Neural cell (in vitro differentiated cells): ENCODE results near the gene YTHDC2. TPM values are rescaled to one million over a fixed set of nuclear protein-coding genes. Genes with fewer than 3 reads are reported as not detected.

Source experiments
- H2AFZ ChIP-seq: fragments of 200-600, 300-800 bp; sonication (generic), shearing (Covaris generic); 2 replicates; pipeline ENCODE4 v1.6.0; 2014; ENCODE audit warnings: low read depth, mild to moderate bottlenecking, antibody characterized with exemption, low read length, moderate library complexity
- H3F3A ChIP-seq: fragments of 200-600 bp; shearing (Covaris generic); 2 replicates; pipeline ENCODE4 v1.6.1; 2016; ENCODE audit warnings: mild to moderate bottlenecking, moderate library complexity, mixed read lengths, antibody characterized with exemption, low read length; ENCODE audit not compliant: insufficient read depth, poor library complexity, severe bottlenecking
- H3K27ac ChIP-seq: fragments of 200-600, 300-800 bp; sonication (generic), shearing (Covaris generic); 2 replicates; pipeline ENCODE4 v1.5.1; 2014; ENCODE audit warnings: mild to moderate bottlenecking, low read length, moderate library complexity
- H3K27me3 ChIP-seq: fragments of 300-800, 200-600 bp; sonication (generic), shearing (Covaris generic); 2 replicates; pipeline ENCODE4 v1.6.0; 2014; ENCODE audit warnings: mild to moderate bottlenecking, low read depth, low read length, moderate library complexity; ENCODE audit not compliant: insufficient read depth
- H3K36me3 ChIP-seq: fragments of 300-800, 200-600 bp; sonication (generic), shearing (Covaris generic); 2 replicates; pipeline ENCODE4 v1.5.1; 2014; ENCODE audit warnings: mild to moderate bottlenecking, antibody characterized with exemption, low read length, moderate library complexity; ENCODE audit not compliant: insufficient read depth
- H3K4me2 ChIP-seq: fragments of 300-800, 200-600 bp; sonication (generic), shearing (Covaris generic); 2 replicates; pipeline ENCODE4 v1.6.0; 2014; ENCODE audit warnings: mild to moderate bottlenecking, low read length
- H3K4me3 ChIP-seq: fragments of 300-800, 200-600 bp; sonication (generic), shearing (Covaris generic); 2 replicates; pipeline ENCODE4 v1.5.1; 2014; ENCODE audit warnings: mild to moderate bottlenecking, low read length, moderate library complexity
- H3K79me2 ChIP-seq: fragments of 200-600 bp; shearing (Covaris generic); replicated peaks from 2 replicates; pipeline ENCODE4 v1.6.0; 2014; ENCODE audit warnings: mild to moderate bottlenecking, low read length, moderate library complexity; ENCODE audit not compliant: insufficient read depth
- H3K9ac ChIP-seq: fragments of 300-800, 200-600 bp; sonication (generic), shearing (Covaris generic); 2 replicates; pipeline ENCODE4 v1.6.1; 2016; ENCODE audit warnings: mild to moderate bottlenecking, low read length, mixed read lengths
- H3K9me2 ChIP-seq: fragments of 200-600 bp; shearing (Covaris generic); 2 replicates; pipeline ENCODE4 v1.6.1; 2016; ENCODE audit warnings: mild to moderate bottlenecking, low read length, mixed read lengths; ENCODE audit not compliant: insufficient read depth
- H3K9me3 ChIP-seq: fragments of 200-600, 300-800 bp; sonication (generic), shearing (Covaris generic); 2 replicates; pipeline ENCODE4 v1.6.1; 2016; ENCODE audit warnings: mild to moderate bottlenecking, mixed run types, low read length, moderate library complexity, mixed read lengths
- H4K20me1 ChIP-seq: fragments of 200-600 bp; shearing (Covaris generic); 2 replicates; pipeline ENCODE4 v1.6.1; 2016; ENCODE audit warnings: mild to moderate bottlenecking, mixed run types; ENCODE audit not compliant: insufficient read depth
- EP300 ChIP-seq: fragments of 450-650 bp; conservative IDR thresholded peaks from 2 replicates; pipeline ENCODE4 v1.6.1; 2014; ENCODE audit warnings: antibody characterized with exemption, mild to moderate bottlenecking, moderate library complexity; ENCODE audit not compliant: poor library complexity, severe bottlenecking
- EZH2 ChIP-seq: fragments of 200-600, 300-800 bp; shearing (Covaris generic), sonication (generic); IDR thresholded peaks from 2 replicates; pipeline ENCODE4 v1.6.1; 2014; ENCODE audit warnings: antibody characterized with exemption, low read length, borderline replicate concordance, mild to moderate bottlenecking; ENCODE audit not compliant: insufficient read depth, poor library complexity, severe bottlenecking
- MXI1 ChIP-seq: fragments of 450-650 bp; conservative IDR thresholded peaks from 2 replicates; pipeline ENCODE4 v1.6.1; 2014; ENCODE audit warnings: antibody characterized with exemption, mild to moderate bottlenecking; ENCODE audit not compliant: poor library complexity, severe bottlenecking
- POLR2AphosphoS5 ChIP-seq: IDR thresholded peaks from 2 replicates; pipeline ENCODE4 v1.6.1; 2012
- RAD21 ChIP-seq: fragments of 450-650 bp; conservative IDR thresholded peaks from 2 replicates; pipeline ENCODE4 v1.6.1; 2014; ENCODE audit warnings: antibody characterized with exemption, mild to moderate bottlenecking, moderate library complexity
- SMC3 ChIP-seq: fragments of 450-650 bp; conservative IDR thresholded peaks from 2 replicates; pipeline ENCODE4 v1.6.1; 2014; ENCODE audit warnings: antibody characterized with exemption, mild to moderate bottlenecking, moderate library complexity; ENCODE audit not compliant: poor library complexity
- TAF1 ChIP-seq: IDR thresholded peaks from 2 replicates; pipeline ENCODE4 v1.6.1; 2012; ENCODE audit warnings: low read depth
- polyA plus RNA-seq: library from polyadenylated mRNA; depleted of rRNA; stranded (reverse); fragments of >200 nt; gene quantifications from 2 replicates; pipeline ENCODE4 v1.2.3, GENCODE V29; 2014
- TF ChIP-seq, protein P1 (sequence below): IDR thresholded peaks from 2 replicates; pipeline ENCODE4 v1.6.1; 2012; ENCODE audit warnings: borderline replicate concordance
- TF ChIP-seq, protein P2 (sequence below): fragments of 450-650 bp; IDR thresholded peaks from 2 replicates; pipeline ENCODE4 v1.5.1; 2014; ENCODE audit warnings: antibody characterized with exemption, mild to moderate bottlenecking, moderate library complexity; ENCODE audit not compliant: poor library complexity, severe bottlenecking

The YTHDC2 gene
- polyA plus RNA-seq, 1 donor from 2014 or later: 43.7 TPM

GRCh38 chr5:113548396-113548795, 34.9 kb downstream of the YTHDC2 start:
- no peak overlapping the region for H3K4me3 ChIP-seq
- H4K20me1 ChIP-seq: no peaks in the 10 kb centered on the region
- H3K27ac ChIP-seq: no peak overlapping the region
- TF ChIP-seq, protein P1, sequence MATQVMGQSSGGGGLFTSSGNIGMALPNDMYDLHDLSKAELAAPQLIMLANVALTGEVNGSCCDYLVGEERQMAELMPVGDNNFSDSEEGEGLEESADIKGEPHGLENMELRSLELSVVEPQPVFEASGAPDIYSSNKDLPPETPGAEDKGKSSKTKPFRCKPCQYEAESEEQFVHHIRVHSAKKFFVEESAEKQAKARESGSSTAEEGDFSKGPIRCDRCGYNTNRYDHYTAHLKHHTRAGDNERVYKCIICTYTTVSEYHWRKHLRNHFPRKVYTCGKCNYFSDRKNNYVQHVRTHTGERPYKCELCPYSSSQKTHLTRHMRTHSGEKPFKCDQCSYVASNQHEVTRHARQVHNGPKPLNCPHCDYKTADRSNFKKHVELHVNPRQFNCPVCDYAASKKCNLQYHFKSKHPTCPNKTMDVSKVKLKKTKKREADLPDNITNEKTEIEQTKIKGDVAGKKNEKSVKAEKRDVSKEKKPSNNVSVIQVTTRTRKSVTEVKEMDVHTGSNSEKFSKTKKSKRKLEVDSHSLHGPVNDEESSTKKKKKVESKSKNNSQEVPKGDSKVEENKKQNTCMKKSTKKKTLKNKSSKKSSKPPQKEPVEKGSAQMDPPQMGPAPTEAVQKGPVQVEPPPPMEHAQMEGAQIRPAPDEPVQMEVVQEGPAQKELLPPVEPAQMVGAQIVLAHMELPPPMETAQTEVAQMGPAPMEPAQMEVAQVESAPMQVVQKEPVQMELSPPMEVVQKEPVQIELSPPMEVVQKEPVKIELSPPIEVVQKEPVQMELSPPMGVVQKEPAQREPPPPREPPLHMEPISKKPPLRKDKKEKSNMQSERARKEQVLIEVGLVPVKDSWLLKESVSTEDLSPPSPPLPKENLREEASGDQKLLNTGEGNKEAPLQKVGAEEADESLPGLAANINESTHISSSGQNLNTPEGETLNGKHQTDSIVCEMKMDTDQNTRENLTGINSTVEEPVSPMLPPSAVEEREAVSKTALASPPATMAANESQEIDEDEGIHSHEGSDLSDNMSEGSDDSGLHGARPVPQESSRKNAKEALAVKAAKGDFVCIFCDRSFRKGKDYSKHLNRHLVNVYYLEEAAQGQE: no peak
- TF ChIP-seq RAD21 (no peak), EP300 (no peak), SMC3 (no peak), POLR2AphosphoS5 (no peak), EZH2 (no peak), TAF1 (no peak), MXI1 (no peak)
- TF ChIP-seq, protein P2, sequence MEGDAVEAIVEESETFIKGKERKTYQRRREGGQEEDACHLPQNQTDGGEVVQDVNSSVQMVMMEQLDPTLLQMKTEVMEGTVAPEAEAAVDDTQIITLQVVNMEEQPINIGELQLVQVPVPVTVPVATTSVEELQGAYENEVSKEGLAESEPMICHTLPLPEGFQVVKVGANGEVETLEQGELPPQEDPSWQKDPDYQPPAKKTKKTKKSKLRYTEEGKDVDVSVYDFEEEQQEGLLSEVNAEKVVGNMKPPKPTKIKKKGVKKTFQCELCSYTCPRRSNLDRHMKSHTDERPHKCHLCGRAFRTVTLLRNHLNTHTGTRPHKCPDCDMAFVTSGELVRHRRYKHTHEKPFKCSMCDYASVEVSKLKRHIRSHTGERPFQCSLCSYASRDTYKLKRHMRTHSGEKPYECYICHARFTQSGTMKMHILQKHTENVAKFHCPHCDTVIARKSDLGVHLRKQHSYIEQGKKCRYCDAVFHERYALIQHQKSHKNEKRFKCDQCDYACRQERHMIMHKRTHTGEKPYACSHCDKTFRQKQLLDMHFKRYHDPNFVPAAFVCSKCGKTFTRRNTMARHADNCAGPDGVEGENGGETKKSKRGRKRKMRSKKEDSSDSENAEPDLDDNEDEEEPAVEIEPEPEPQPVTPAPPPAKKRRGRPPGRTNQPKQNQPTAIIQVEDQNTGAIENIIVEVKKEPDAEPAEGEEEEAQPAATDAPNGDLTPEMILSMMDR: no peak
- H3K79me2 ChIP-seq: no peaks in the 10 kb centered on the region
- H3K27me3 ChIP-seq: no peaks in the 10 kb centered on the region
- peaks cover 7% of the 10 kb centered on the region for H3K36me3 ChIP-seq
- H3F3A ChIP-seq: no peaks in the 10 kb centered on the region
- no peaks in the 10 kb centered on the region for H3K9me3 ChIP-seq
- no peak overlapping the region for H2AFZ ChIP-seq
- H3K9me2 ChIP-seq: no peaks in the 10 kb centered on the region
- H3K9ac ChIP-seq: no peak overlapping the region
- no peak overlapping the region for H3K4me2 ChIP-seq

- Histone ChIP-seq H3K9me3 (no peaks in the 10 kb centered on the region), H3K79me2 (no peaks in the 10 kb centered on the region), H3F3A (no peaks in the 10 kb centered on the region), H3K9ac (no peak overlapping the region), H3K27ac (no peak overlapping the region), H3K4me3 (no peak overlapping the region), H2AFZ (no peak overlapping the region), H3K27me3 (no peaks in the 10 kb centered on the region), H3K9me2 (no peaks in the 10 kb centered on the region), H4K20me1 (no peaks in the 10 kb centered on the region), H3K4me2 (no peak overlapping the region), H3K36me3 (peaks cover 12% of the 10 kb centered on the region)
- TF ChIP-seq, protein P2: no peak
- no peak for TF ChIP-seq RAD21
- TF ChIP-seq, protein P1: no peak
- TF ChIP-seq SMC3: no peak
- TF ChIP-seq TAF1: no peak
Observed at GRCh38 chr5:113552137-113552536, 38.6 kb downstream of the YTHDC2 start.
